A204.1 (cell line): ENCODE measurements around the gene CALML3.

ENCODE experiments used
- FAIRE-seq: peaks from 2 replicates; lab custom pipeline; 2012; peaks lifted over from hg19 to GRCh38; lab: Jason Lieb, UNC

CALML3 gene

GRCh38 chr10:5570979-5571810 is 46.4 kb downstream of the CALML3 start:
- FAIRE-seq = no peak

GRCh38 chr10:5571826-5572225 is 47.1 kb downstream of the CALML3 start:
- no peak for FAIRE-seq

GRCh38 chr10:5573319-5573950 is 48.7 kb downstream of the CALML3 start:
- no peak for FAIRE-seq

GRCh38 chr10:5573968-5574641 is 49.3 kb downstream of the CALML3 start:
- FAIRE-seq = no peak

- no peak for FAIRE-seq
Measured at GRCh38 chr10:5574642-5575131, 49.9 kb downstream of the CALML3 start.

- no peak for FAIRE-seq
Measured at GRCh38 chr10:5575144-5575481, 50.4 kb downstream of the CALML3 start.

GRCh38 chr10:5575482-5576153 is 50.9 kb downstream of the CALML3 start:
- FAIRE-seq = no peak

- FAIRE-seq = no peak
Measured at GRCh38 chr10:5576154-5576748, 51.5 kb downstream of the CALML3 start.
